Esophagus muscularis mucosa (tissue), 4 donors: Measurements from ENCODE around the gene TAMALIN.

Source experiments
- EP300 ChIP-seq: sonication (generic); formaldehyde crosslinking; IDR thresholded peaks from one replicate; pipeline ENCODE4 v1.6.1; 2017; ENCODE audit warnings: antibody characterized with exemption
- POLR2A ChIP-seq: fragments of 450-650 bp; IDR thresholded peaks from one replicate; pipeline ENCODE4 v1.6.1; 2017; ENCODE audit warnings: antibody characterized with exemption, moderate library complexity, mild to moderate bottlenecking, low read depth
- TF ChIP-seq, protein P1 (sequence below), 3 experiments: fragments of 200-600 bp in 2 of 3; fragments of 450-650 bp in 1 of 3; sonication (generic) in 2 of 3; IDR thresholded peaks; one replicate each; pipeline ENCODE4 v1.5.1; 2017 to 2019; ENCODE audit warnings: antibody characterized with exemption in 3 of 3, mild to moderate bottlenecking in 2 of 3, moderate library complexity in 1 of 3

DNA sequence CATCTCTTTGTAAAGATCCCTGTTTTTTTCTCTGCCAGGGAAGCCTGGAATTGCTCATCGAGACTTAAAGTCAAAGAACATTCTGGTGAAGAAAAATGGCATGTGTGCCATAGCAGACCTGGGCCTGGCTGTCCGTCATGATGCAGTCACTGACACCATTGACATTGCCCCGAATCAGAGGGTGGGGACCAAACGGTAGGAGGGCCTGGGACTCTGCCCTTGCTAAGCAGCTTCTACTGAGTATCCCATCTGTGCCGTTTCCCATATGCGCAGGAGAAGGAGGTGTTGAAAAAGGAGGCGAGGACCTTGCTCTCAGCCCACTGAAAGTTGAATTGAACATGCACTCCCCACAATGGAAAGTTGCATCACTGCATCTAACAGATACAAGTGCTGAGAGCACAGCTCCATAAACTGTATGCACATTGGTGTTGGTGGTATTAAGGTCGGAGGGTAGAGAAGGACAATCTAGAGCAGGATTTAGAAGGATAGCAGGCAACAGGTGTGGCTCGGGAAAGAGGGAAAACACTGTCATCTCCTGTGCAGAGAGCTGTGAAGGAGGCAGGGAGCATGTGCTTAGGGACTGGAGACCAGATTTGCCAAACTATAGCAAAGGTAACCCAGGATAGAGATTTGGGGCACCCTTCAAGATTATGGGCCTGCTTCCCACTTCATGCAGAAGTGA is 21.5 kb upstream of the TAMALIN start:
- no peak for TF ChIP-seq POLR2A
- TF ChIP-seq, protein P1, sequence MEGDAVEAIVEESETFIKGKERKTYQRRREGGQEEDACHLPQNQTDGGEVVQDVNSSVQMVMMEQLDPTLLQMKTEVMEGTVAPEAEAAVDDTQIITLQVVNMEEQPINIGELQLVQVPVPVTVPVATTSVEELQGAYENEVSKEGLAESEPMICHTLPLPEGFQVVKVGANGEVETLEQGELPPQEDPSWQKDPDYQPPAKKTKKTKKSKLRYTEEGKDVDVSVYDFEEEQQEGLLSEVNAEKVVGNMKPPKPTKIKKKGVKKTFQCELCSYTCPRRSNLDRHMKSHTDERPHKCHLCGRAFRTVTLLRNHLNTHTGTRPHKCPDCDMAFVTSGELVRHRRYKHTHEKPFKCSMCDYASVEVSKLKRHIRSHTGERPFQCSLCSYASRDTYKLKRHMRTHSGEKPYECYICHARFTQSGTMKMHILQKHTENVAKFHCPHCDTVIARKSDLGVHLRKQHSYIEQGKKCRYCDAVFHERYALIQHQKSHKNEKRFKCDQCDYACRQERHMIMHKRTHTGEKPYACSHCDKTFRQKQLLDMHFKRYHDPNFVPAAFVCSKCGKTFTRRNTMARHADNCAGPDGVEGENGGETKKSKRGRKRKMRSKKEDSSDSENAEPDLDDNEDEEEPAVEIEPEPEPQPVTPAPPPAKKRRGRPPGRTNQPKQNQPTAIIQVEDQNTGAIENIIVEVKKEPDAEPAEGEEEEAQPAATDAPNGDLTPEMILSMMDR (IDR thresholded peaks at IDR 0.05): no peak
- TF ChIP-seq EP300: no peak
